GM18511 (cell line): Measurements from ENCODE around the gene TEAD2.

Source experiments
- ATAC-seq: cut with Tn5 transposase; IDR thresholded peaks from one replicate; pipeline ENCODE4 v1.9.1; 2021; ENCODE audit warnings: mild to moderate bottlenecking, moderate library complexity; ENCODE audit not compliant: unreplicated experiment

TEAD2 gene

GRCh38 chr19:49294401-49294800, 67.8 kb downstream of the TEAD2 start:
- ATAC-seq, result no peak
